ENCODE measurements around the gene GFOD2. TPM values are rescaled to one million over a fixed set of nuclear protein-coding genes. Genes with fewer than 3 reads are reported as not detected.

The GFOD2 gene
- total RNA-seq, 1 donor from 2014 or later = 86.7 TPM

GRCh38 chr16:67748834-67749233, 29.7 kb upstream of the GFOD2 start:
- peak overlapping the region; percentile 60 for H3K27ac Mint-ChIP-seq (ENCODE audit: unreplicated experiment)
- no peak for TF ChIP-seq CTCF (IDR thresholded peaks at IDR 0.05; ENCODE audit: partially characterized antibody, unreplicated experiment)

GRCh38 chr16:67746846-67747245, 27.7 kb upstream of the GFOD2 start:
- TF ChIP-seq CTCF (IDR thresholded peaks at IDR 0.05; ENCODE audit: partially characterized antibody, unreplicated experiment) = no peak
- H3K9me3 Mint-ChIP-seq (ENCODE audit: unreplicated experiment) = peaks cover 12% of the 10 kb centered on the region
- H3K36me3 Mint-ChIP-seq (ENCODE audit: unreplicated experiment) = no peaks in the 10 kb centered on the region

More at GRCh38 chr16:67748834-67749233, 29.7 kb upstream of the GFOD2 start:
- no peak for DNase-seq
- no peaks in the 10 kb centered on the region for H3K36me3 Mint-ChIP-seq (ENCODE audit: unreplicated experiment)
- H3K4me3 Mint-ChIP-seq (ENCODE audit: unreplicated experiment) = peak overlapping the region; percentile 43
- H3K9me3 Mint-ChIP-seq (ENCODE audit: unreplicated experiment) = peaks cover 6% of the 10 kb centered on the region
- H3K27me3 Mint-ChIP-seq (ENCODE audit: unreplicated experiment) = peaks cover 2% of the 10 kb centered on the region
- H3K4me1 Mint-ChIP-seq (ENCODE audit: low read depth, unreplicated experiment) = peaks cover 15% of the 10 kb centered on the region

GRCh38 chr16:67741118-67741517, 22.0 kb upstream of the GFOD2 start:
- Mint-ChIP-seq H3K36me3 (ENCODE audit: unreplicated experiment) (peaks cover 3% of the 10 kb centered on the region), H3K4me1 (ENCODE audit: low read depth, unreplicated experiment) (peaks cover 25% of the 10 kb centered on the region), H3K4me3 (ENCODE audit: unreplicated experiment) (no peak overlapping the region), H3K27me3 (ENCODE audit: unreplicated experiment) (no peaks in the 10 kb centered on the region), H3K9me3 (ENCODE audit: unreplicated experiment) (peaks cover 10% of the 10 kb centered on the region), H3K27ac (ENCODE audit: unreplicated experiment) (no peak overlapping the region)
- DNase-seq = no peak
- TF ChIP-seq CTCF (IDR thresholded peaks at IDR 0.05; ENCODE audit: partially characterized antibody, unreplicated experiment) = no peak

More at GRCh38 chr16:67746846-67747245, 27.7 kb upstream of the GFOD2 start:
- Mint-ChIP-seq H3K4me3 (ENCODE audit: unreplicated experiment) (no peak overlapping the region), H3K27me3 (ENCODE audit: unreplicated experiment) (no peaks in the 10 kb centered on the region), H3K4me1 (ENCODE audit: low read depth, unreplicated experiment) (peaks cover 31% of the 10 kb centered on the region), H3K27ac (ENCODE audit: unreplicated experiment) (no peak overlapping the region)
- DNase-seq = no peak

GRCh38 chr16:67740391-67740790, 21.3 kb upstream of the GFOD2 start:
- DNase-seq = no peak
- TF ChIP-seq CTCF (IDR thresholded peaks at IDR 0.05; ENCODE audit: partially characterized antibody, unreplicated experiment) = no peak
- Mint-ChIP-seq H3K4me1 (ENCODE audit: low read depth, unreplicated experiment) (peaks cover 25% of the 10 kb centered on the region), H3K27me3 (ENCODE audit: unreplicated experiment) (peaks cover 2% of the 10 kb centered on the region), H3K4me3 (ENCODE audit: unreplicated experiment) (no peak overlapping the region), H3K27ac (ENCODE audit: unreplicated experiment) (no peak overlapping the region), H3K36me3 (ENCODE audit: unreplicated experiment) (peaks cover 3% of the 10 kb centered on the region), H3K9me3 (ENCODE audit: unreplicated experiment) (peaks cover 10% of the 10 kb centered on the region)

- peaks cover 2% of the 10 kb centered on the region for H3K9me3 Mint-ChIP-seq (ENCODE audit: unreplicated experiment)
- no peak for DNase-seq
- H3K27me3 Mint-ChIP-seq (ENCODE audit: unreplicated experiment) = peaks cover 2% of the 10 kb centered on the region
- H3K36me3 Mint-ChIP-seq (ENCODE audit: unreplicated experiment) = peaks cover 3% of the 10 kb centered on the region
- peaks cover 8% of the 10 kb centered on the region for H3K4me1 Mint-ChIP-seq (ENCODE audit: low read depth, unreplicated experiment)
- H3K27ac Mint-ChIP-seq (ENCODE audit: unreplicated experiment) = no peak overlapping the region
- H3K4me3 Mint-ChIP-seq (ENCODE audit: unreplicated experiment) = no peak overlapping the region
- TF ChIP-seq CTCF (IDR thresholded peaks at IDR 0.05; ENCODE audit: partially characterized antibody, unreplicated experiment) = no peak
Observed at GRCh38 chr16:67736858-67737257, 17.7 kb upstream of the GFOD2 start.

Data from glutamatergic neuron (in vitro differentiated cells).